Mesodermal cell (in vitro differentiated cells): ENCODE data around the gene ULK4.

Source experiments
- H3K27ac ChIP-seq: 2 replicates; pipeline ENCODE4 v1.7.0; 2013; ENCODE audit warnings: mild to moderate bottlenecking, low read depth, low read length, moderate library complexity; ENCODE audit not compliant: severe bottlenecking
- H3K36me3 ChIP-seq: 2 replicates; pipeline ENCODE4 v1.7.1; 2013; ENCODE audit warnings: mild to moderate bottlenecking, low read length, moderate library complexity; ENCODE audit not compliant: control insufficient read depth, insufficient read depth
- H3K4me1 ChIP-seq: one replicate; pipeline ENCODE4 v1.7.1; 2013; ENCODE audit warnings: mild to moderate bottlenecking, low read length; ENCODE audit not compliant: insufficient read depth, control insufficient read depth, poor library complexity, severe bottlenecking
- H3K4me3 ChIP-seq: 2 replicates; pipeline ENCODE4 v1.7.0; 2013; ENCODE audit warnings: low read length, control low read depth, mild to moderate bottlenecking; ENCODE audit not compliant: insufficient read depth, poor library complexity, severe bottlenecking; ENCODE audit errors: extremely low read depth
- H3K9me3 ChIP-seq: 2 replicates; pipeline ENCODE4 v1.7.1; 2013; ENCODE audit warnings: mild to moderate bottlenecking, low read length, moderate library complexity; ENCODE audit not compliant: control insufficient read depth
- WGBS, 2 experiments: methylation state at CpG; one replicate each; pipeline ENCODE4 v1.1.5; 2013; ENCODE audit warnings: missing lambda C conversion rate in 2 of 2; ENCODE audit not compliant: insufficient coverage in 2 of 2; 5-methylcytosine and 5-hydroxymethylcytosine counted together

ULK4 gene

GRCh38 chr3:41320953-41321641 lies 640.8 kb downstream of the ULK4 start:
- Histone ChIP-seq H3K4me1 (peaks cover 22% of the 10 kb centered on the region), H3K27ac (no peak overlapping the region), H3K9me3 (no peaks in the 10 kb centered on the region), H3K4me3 (no peak overlapping the region), H3K36me3 (no peaks in the 10 kb centered on the region)
- no CpG with 5 or more reads among the region's 8 CpGs for WGBS, 2 experiments

- H3K27ac ChIP-seq = no peak overlapping the region
- 44 to 55% methylated on average over 1 of the region's 2 CpGs for WGBS, 2 experiments
- H3K9me3 ChIP-seq = no peaks in the 10 kb centered on the region
- H3K36me3 ChIP-seq = no peaks in the 10 kb centered on the region
- H3K4me3 ChIP-seq = no peak overlapping the region
- peaks cover 21% of the 10 kb centered on the region for H3K4me1 ChIP-seq
These were observed 643.4 kb downstream of the ULK4 start for GRCh38 chr3:41318520-41318919.

GRCh38 chr3:41317718-41318117 lies 644.2 kb downstream of the ULK4 start:
- H3K36me3 ChIP-seq = no peaks in the 10 kb centered on the region
- no CpG with 5 or more reads among the region's 1 CpG for WGBS, 2 experiments
- no peaks in the 10 kb centered on the region for H3K9me3 ChIP-seq
- peaks cover 18% of the 10 kb centered on the region for H3K4me1 ChIP-seq
- H3K27ac ChIP-seq = peak overlapping the region; percentile 17
- H3K4me3 ChIP-seq = no peak overlapping the region

- H3K9me3 ChIP-seq = no peaks in the 10 kb centered on the region
- H3K4me3 ChIP-seq = no peak overlapping the region
- H3K36me3 ChIP-seq = no peaks in the 10 kb centered on the region
- H3K27ac ChIP-seq = peak overlapping the region; percentile 17
- peaks cover 18% of the 10 kb centered on the region for H3K4me1 ChIP-seq
- WGBS, 2 experiments = 98% methylated on average over 5 of the region's 6 CpGs; no CpG with 5 or more reads in 1 of the 2 experiments
These were observed 644.6 kb downstream of the ULK4 start for GRCh38 chr3:41317298-41317697.

GRCh38 chr3:41315126-41315525 lies 646.8 kb downstream of the ULK4 start:
- WGBS, 2 experiments = no CpG with 5 or more reads among the region's 2 CpGs
- Histone ChIP-seq H3K36me3 (no peaks in the 10 kb centered on the region), H3K27ac (no peak overlapping the region), H3K4me3 (no peak overlapping the region), H3K4me1 (peaks cover 13% of the 10 kb centered on the region), H3K9me3 (no peaks in the 10 kb centered on the region)

GRCh38 chr3:41308119-41308518 lies 653.8 kb downstream of the ULK4 start:
- Histone ChIP-seq H3K9me3 (no peaks in the 10 kb centered on the region), H3K36me3 (no peaks in the 10 kb centered on the region), H3K4me3 (no peak overlapping the region), H3K4me1 (no peaks in the 10 kb centered on the region), H3K27ac (no peak overlapping the region)
- WGBS, 2 experiments = no CpG with 5 or more reads among the region's 2 CpGs

- H3K4me3 ChIP-seq = no peak overlapping the region
- H3K27ac ChIP-seq = no peak overlapping the region
- no peaks in the 10 kb centered on the region for H3K36me3 ChIP-seq
- H3K9me3 ChIP-seq = no peaks in the 10 kb centered on the region
- WGBS, 2 experiments = 94 to 100% methylated on average over 2 of the region's 2 CpGs
- H3K4me1 ChIP-seq = no peaks in the 10 kb centered on the region
These were observed 654.8 kb downstream of the ULK4 start for GRCh38 chr3:41307065-41307464.

- no peak overlapping the region for H3K4me3 ChIP-seq
- 100% methylated on average over 1 of the region's 2 CpGs for WGBS, 2 experiments
These were observed 657.3 kb downstream of the ULK4 start for GRCh38 chr3:41304593-41304992.

GRCh38 chr3:41302295-41302694 lies 659.6 kb downstream of the ULK4 start:
- Histone ChIP-seq H3K9me3 (no peaks in the 10 kb centered on the region), H3K36me3 (no peaks in the 10 kb centered on the region), H3K27ac (no peak overlapping the region), H3K4me1 (no peaks in the 10 kb centered on the region), H3K4me3 (no peak overlapping the region)
- WGBS, 2 experiments = 100% methylated on average over 3 of the region's 4 CpGs; no CpG with 5 or more reads in 1 of the 2 experiments

More at GRCh38 chr3:41304593-41304992, 657.3 kb downstream of the ULK4 start:
- H3K4me1 ChIP-seq = no peaks in the 10 kb centered on the region
- no peaks in the 10 kb centered on the region for H3K9me3 ChIP-seq
- no peaks in the 10 kb centered on the region for H3K36me3 ChIP-seq
- no peak overlapping the region for H3K27ac ChIP-seq

GRCh38 chr3:41301548-41301947 lies 660.4 kb downstream of the ULK4 start:
- H3K27ac ChIP-seq = no peak overlapping the region
- H3K4me1 ChIP-seq = no peaks in the 10 kb centered on the region
- no peaks in the 10 kb centered on the region for H3K9me3 ChIP-seq
- no peak overlapping the region for H3K4me3 ChIP-seq
- no peaks in the 10 kb centered on the region for H3K36me3 ChIP-seq
- no CpG with 5 or more reads among the region's 3 CpGs for WGBS, 2 experiments

- WGBS, 2 experiments = 90 to 92% methylated on average over 3 of the region's 3 CpGs
These were observed 662.9 kb downstream of the ULK4 start for GRCh38 chr3:41299036-41299435.

More at GRCh38 chr3:41299036-41299435, 662.9 kb downstream of the ULK4 start:
- no peaks in the 10 kb centered on the region for H3K36me3 ChIP-seq
- no peaks in the 10 kb centered on the region for H3K9me3 ChIP-seq
- H3K4me3 ChIP-seq = no peak overlapping the region
- H3K27ac ChIP-seq = no peak overlapping the region
- H3K4me1 ChIP-seq = no peaks in the 10 kb centered on the region
